Stimulated activated CD4-positive, alpha-beta T cell treated with anti-CD3 and anti-CD28 coated beads, Interleukin-1b, Interleukin-23, amount 100 ng/mL, for 24 hours (primary cell): ENCODE measurements around the gene TLCD4.
"Not testable (repeated sequence)": the region's sequence is repeated elsewhere in the genome, so short reads cannot be mapped to it uniquely, and the experiment has no call there.

Source experiments
- DNase-seq, 4 experiments: peaks; one replicate each; pipeline ENCODE4 v3.0.0-alpha.2; 2020; ENCODE audit warnings: low read depth in 4 of 4, low spot score in 1 of 4

The TLCD4 gene

DNA sequence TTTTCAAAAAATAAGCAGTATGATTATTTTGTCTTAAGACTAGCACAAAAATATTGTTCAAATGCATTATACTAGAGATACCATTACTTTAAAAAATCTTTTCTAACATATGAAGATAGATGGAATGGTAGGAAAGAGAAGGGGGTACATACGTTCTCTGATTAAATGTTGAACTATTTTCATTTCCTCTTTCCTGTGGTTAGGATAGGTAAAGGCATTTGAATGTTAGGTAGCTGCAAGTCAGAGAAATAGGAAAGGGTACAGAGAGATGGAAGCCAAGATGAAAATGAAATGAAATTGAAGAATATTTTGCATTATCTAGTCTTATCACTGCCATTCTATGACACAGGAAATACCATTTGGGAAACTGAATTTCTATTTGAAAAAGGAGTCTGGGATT, 28.3 kb downstream of the TLCD4 start:
- DNase-seq = no peak

DNA sequence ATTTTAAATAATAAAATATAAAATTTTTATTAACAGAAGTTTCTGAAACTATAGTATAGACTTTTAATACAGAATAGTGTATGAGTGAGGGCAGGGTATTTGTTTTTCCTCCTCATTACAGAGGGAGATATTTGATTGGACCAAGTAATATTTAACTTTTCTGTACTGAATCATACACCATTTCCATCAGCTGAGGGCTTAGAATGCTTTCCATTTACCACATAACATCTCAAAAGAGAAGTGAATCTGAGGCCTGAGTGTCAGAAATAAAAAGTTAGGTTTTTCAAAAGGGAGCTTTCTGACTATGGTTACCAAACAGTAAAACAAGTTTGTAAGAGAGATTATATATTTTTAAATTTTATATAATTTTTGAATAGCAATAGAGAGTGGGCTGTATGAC, 29.5 kb downstream of the TLCD4 start:
- DNase-seq = no peak

DNA sequence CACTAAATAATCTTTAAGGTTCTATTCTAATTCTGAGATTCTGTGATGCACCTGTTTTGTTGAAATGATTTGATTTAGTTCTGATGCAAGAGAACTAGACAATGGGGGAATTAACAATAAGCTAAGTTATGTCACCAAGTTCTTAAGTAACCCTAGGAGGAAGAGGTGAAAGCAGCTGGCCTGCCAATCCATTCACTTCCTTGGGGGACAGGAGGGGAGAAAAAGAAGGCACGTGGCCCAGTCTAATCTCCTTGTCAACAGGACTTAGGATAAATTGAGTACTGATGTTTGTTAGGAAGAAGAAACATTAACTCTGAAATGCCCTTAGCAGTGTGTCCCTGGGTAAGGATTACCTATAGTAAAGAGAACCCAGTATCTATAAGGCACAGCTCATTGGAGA, 36.9 kb downstream of the TLCD4 start:
- DNase-seq = no peak

DNA sequence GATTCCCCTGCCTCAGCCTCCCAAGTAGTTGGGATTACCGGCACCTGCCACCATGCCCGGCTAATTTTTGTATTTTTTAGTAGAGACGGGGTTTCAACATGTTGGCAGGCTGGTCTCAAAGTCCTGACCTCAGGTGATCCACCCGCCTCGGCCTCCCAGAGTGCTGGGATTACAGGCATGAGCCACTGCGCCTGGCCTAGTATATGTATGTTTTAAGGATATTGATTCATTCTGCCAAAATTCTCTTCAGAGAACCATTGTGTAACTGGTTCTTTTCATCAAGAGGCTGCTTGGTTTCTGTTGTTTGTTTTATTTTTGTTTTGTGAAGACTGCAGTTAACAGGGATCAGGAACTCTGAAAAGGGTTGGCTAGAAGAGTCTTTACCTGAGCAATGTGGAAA, 48.4 kb downstream of the TLCD4 start:
- not testable (repeated sequence) for DNase-seq
